Testis (tissue), 2 donors: ENCODE data around the gene R3HCC1L.

Experiments used
- CTCF ChIP-seq, 3 experiments: fragments of 450-650 bp in 2 of 3; fragments of 200-600 bp in 1 of 3; sonication (generic) in 1 of 3; IDR thresholded peaks; one replicate each; pipeline ENCODE4 v1.5.1; 2016 to 2019; ENCODE audit warnings: antibody characterized with exemption in 3 of 3, mild to moderate bottlenecking in 2 of 3, moderate library complexity in 1 of 3
- POLR2A ChIP-seq: fragments of 450-650 bp; IDR thresholded peaks from one replicate; pipeline ENCODE4 v1.6.1; 2017; ENCODE audit warnings: antibody characterized with exemption, mild to moderate bottlenecking, moderate library complexity

GRCh38 chr10:98115031-98115787, 19.2 kb upstream of the R3HCC1L start:
- TF ChIP-seq CTCF (IDR thresholded peaks at IDR 0.05) (no peak), POLR2A (no peak)
